Sciatic nerve (tissue), 2 donors: Measurements from ENCODE around the gene PLK3. TPM values are rescaled to one million over a fixed set of nuclear protein-coding genes. Genes with fewer than 3 reads are reported as not detected.
"Not testable (repeated sequence)": the region's sequence is repeated elsewhere in the genome, so short reads cannot be mapped to it uniquely, and the experiment has no call there.

Experiments
- ATAC-seq: fragments of 200-7000 bp; cut with Tn5 transposase; one replicate; pipeline ENCODE4 v1.9.1; 2020; ENCODE audit warnings: mild to moderate bottlenecking, moderate library complexity
- DNase-seq: peaks from one replicate; pipeline ENCODE4 v3.0.0-alpha.2; 2020; ENCODE audit warnings: low spot score
- intact Hi-C: fragments of 100-400 bp; cut with DNase I; formaldehyde crosslinking; loops from one replicate; pipeline ENCODE4 v1.14.2; 2022
- total RNA-seq: library from RNA; stranded (reverse); fragmentation: NEBNext Ultra II Directional; extraction: Animal tissue kit (Norgen Biotek cat#: 25700); gene quantifications from one replicate; pipeline ENCODE4 v1.2.1, GENCODE V29; 2021
- donor health status: DM: no; HTN: no; CAD: no.
- donor health status: DM: no; HTN: no; CAD: no.

Gene PLK3
- total RNA-seq, 1 donor from 2014 or later = 26.1 TPM

- peak; percentile 84 for ATAC-seq
- DNase-seq = peak; percentile 83
- intact Hi-C loops = loop anchor here (10.0 kb wide), 2 partner anchors 49 to 71 kb away; no protein-coding TSS in a partner anchor
These were observed 13.9 kb upstream of the PLK3 start for GRCh38 chr1:44786138-44786840.

GRCh38 chr1:44786841-44787426 lies 13.2 kb upstream of the PLK3 start:
- intact Hi-C loops = loop anchor here (10.0 kb wide), 2 partner anchors 48 to 72 kb away; no protein-coding TSS in a partner anchor
- peak; percentile 50 for DNase-seq
- ATAC-seq = peak; percentile 7

DNA sequence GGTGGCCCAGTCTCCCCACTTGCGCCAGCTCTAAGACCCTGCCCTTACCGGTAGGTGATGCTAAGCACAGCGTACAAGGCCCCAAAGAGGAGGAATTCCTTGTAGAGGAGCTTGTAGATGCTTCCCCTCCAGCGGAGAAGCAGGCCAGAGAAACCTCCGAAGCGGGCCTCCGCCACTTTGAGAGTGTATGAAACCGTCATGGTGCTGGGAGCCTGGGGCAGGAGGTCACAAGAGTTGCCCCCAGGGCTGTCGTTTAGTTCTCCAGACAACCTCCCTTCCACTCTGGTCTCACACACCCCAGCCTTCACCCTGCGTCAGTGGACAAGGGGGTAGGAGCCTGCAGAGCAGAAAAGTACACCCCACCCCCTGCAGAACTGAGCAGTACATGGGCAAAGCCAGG lies 12.7 kb upstream of the PLK3 start:
- DNase-seq = peak; percentile 53
- intact Hi-C loops = loop anchor here (10.0 kb wide), 2 partner anchors 47 to 73 kb away; no protein-coding TSS in a partner anchor
- no peak for ATAC-seq

GRCh38 chr1:44788120-44788860 lies 11.9 kb upstream of the PLK3 start, which contains the start of gene BEST4:
Gene BEST4, minus strand, starts transcription at chr1:44788170. Its CDS starts 465 bp downstream, at chr1:44787705.
- intact Hi-C loops = loop anchor here (10.0 kb wide), 2 partner anchors 47 to 73 kb away; no protein-coding TSS in a partner anchor
- DNase-seq (peak; percentile 49), ATAC-seq (no peak)

DNA sequence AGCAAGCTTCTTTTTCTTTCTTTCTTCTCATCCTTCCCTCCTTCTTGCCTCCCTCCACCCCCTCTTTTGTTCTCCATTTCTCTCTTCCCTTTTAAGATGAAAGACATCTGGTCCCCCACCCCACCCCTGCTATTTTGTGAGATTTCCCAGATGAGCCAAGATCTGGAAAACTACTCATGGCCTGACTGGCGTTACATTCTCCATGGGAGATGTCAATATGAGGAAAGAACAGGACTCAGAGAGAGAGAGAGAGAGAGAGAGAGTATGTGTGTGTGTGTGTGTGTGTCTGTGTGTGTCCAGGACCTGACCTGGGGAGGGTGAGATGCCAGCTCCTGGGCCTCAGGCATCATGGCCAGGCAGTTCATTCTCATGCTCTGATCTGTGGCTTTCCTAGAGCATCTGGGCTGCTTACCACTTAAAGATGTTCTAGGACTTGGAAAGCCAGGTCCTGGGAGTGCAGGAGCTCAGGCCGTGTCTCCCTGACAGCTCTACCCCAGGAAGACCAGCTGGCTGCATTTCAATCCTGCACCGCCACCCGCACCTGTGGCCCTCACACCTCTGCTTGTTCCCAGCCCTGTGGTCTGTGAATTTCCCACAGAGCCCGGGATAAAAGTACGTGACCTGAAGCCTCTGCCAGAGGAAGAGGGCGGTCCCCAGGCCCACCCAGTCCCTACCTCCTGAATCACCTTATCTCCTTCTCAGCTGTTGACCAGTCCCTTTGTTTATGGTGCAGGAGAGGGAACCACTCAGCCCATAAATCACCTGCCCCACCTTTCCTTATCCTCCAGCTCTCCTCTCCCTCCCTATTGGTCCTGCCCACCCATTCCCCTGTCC lies 9.0 kb upstream of the PLK3 start:
- peak; percentile 50 for DNase-seq
- intact Hi-C loops = no loop called here
- no peak for ATAC-seq

- intact Hi-C loops = no loop called here
- DNase-seq (peak; percentile 52), ATAC-seq (peak; percentile 11)
These were observed 7.3 kb upstream of the PLK3 start for GRCh38 chr1:44792736-44793502.

DNA sequence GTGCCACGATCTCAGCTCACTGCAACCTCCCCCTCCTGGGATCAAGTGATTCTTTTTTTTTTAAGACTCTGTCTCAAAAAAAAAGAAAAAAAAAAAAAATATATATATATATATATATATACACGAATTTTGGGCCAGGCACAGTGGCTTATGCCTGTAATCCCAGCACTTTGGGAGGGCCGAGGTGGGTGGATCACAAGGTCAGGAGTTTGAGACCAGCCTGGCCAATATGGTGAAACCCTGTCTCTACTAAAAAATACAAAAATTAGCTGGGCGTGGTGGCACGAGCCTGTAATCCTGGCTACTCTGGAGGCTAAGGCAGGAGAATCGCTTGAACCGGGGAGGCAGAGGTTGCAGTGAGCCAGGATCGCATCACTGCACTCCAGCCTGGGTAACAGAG lies 2.3 kb upstream of the PLK3 start:
- ATAC-seq, intact Hi-C loops: not testable (repeated sequence)
- DNase-seq = peak; percentile 50

- ATAC-seq (no peak), DNase-seq (peak; percentile 58)
- intact Hi-C loops = no loop called here
These were observed 1.5 kb upstream of the PLK3 start for GRCh38 chr1:44798481-44799365.

- intact Hi-C loops = no loop called here
- ATAC-seq = no peak
These were observed 1.5 kb downstream of the PLK3 start for GRCh38 chr1:44801491-44802305.

DNA sequence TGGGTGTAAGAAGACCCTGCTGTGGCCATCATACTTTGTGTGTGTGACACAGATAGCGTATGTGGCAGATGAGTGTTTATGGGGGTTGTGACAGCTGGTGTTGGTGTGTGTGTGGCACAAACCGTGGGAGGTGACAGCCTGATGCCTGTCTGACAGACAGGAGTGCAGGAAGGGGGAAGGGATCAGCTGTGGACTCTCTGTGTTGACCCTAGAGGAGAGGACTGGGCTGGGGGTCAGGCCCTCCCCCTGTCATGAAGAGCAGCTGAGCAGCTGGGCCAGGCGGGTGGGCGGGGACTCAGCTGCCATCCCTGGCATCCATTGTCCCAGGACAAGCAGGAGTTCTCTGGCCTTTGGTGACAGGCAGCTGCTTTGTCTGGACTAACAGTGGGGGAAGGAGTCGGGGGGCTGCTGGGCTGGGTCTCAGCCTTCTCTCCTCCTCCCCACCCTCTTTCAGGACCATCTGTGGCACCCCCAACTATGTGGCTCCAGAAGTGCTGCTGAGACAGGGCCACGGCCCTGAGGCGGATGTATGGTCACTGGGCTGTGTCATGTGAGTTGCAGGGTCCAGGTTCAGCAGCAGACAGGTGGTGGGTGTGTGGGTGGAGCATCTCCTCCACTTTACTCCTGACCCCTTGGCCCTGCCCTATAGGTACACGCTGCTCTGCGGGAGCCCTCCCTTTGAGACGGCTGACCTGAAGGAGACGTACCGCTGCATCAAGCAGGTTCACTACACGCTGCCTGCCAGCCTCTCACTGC lies 2.3 kb downstream of the PLK3 start:
- intact Hi-C loops = no loop called here
- peak; percentile 59 for DNase-seq
- no peak for ATAC-seq

More at GRCh38 chr1:44801491-44802305, 1.5 kb downstream of the PLK3 start:
- DNase-seq = peak; percentile 31

GRCh38 chr1:44803062-44803311 lies 2.8 kb downstream of the PLK3 start:
- no peak for DNase-seq
- intact Hi-C loops = no loop called here
- ATAC-seq = no peak

GRCh38 chr1:44803312-44804095 lies 3.3 kb downstream of the PLK3 start:
- no peak for ATAC-seq
- intact Hi-C loops = no loop called here
- peak; percentile 48 for DNase-seq

DNA sequence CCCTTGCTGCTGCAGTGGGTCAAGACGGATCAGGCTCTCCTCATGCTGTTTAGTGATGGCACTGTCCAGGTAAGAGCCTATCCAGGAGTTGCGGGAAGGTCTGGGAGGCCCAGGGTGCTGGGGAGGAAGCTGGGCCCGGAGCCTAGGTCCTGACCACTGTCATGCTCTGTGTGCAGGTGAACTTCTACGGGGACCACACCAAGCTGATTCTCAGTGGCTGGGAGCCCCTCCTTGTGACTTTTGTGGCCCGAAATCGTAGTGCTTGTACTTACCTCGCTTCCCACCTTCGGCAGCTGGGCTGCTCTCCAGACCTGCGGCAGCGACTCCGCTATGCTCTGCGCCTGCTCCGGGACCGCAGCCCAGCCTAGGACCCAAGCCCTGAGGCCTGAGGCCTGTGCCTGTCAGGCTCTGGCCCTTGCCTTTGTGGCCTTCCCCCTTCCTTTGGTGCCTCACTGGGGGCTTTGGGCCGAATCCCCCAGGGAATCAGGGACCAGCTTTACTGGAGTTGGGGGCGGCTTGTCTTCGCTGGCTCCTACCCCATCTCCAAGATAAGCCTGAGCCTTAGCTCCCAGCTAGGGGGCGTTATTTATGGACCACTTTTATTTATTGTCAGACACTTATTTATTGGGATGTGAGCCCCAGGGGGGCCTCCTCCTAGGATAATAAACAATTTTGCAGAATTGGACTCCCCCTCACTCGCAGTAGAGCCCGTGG lies 5.3 kb downstream of the PLK3 start:
- peak; percentile 58 for DNase-seq
- no peak for ATAC-seq
- intact Hi-C loops = no loop called here

- intact Hi-C loops = no loop called here
- peak; percentile 71 for DNase-seq
- no peak for ATAC-seq
These were observed 6.0 kb downstream of the PLK3 start for GRCh38 chr1:44806025-44806703.
